GM18520 (cell line): ENCODE results near the gene FNIP1.
A peak's percentile ranks its signal among the peaks of the same experiment; 100 is the strongest.
"Not testable (repeated sequence)": the region's sequence is repeated elsewhere in the genome, so short reads cannot be mapped to it uniquely, and the experiment has no call there.

Source experiments
- ATAC-seq: cut with Tn5 transposase; IDR thresholded peaks from one replicate; pipeline ENCODE4 v1.9.1; 2021; ENCODE audit not compliant: unreplicated experiment

FNIP1 gene

DNA sequence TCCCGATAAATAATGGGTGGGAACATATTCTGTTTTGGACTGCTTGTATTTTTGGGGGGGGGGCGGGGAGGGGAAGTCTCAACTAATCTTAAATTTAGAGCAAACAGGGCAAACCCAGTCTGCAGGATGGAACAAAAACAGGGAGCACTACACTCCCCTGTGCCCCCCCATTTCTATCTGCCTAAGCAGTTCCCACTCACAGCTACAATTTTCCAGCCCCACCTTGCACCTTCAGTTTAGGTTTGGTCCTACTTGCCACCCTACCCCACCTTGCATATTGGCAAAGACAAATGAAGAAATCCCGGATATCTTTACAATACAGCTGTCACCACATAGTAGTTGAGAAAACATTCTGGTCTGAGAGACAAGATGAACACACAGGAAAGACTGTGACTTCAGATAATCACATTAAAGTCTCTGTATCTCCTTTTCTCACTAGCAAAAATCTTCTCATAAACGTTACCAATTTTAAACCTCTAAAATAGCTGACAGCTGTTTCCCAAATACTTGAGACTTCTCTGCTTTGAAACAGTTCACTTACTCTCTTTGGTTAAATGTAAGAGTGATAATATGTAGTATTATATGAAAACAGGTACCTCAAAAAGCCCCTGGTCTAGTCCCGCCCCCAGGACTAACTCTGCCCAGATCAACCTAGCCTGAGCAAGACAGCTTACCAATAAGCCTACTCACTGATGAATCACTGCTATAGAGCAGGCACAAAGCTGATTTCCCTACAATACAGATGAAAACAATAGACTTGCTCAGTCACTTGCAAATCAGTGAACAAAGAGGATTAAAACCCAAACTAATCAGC is 156.6 kb downstream of the FNIP1 start:
- ATAC-seq, result no peak

DNA sequence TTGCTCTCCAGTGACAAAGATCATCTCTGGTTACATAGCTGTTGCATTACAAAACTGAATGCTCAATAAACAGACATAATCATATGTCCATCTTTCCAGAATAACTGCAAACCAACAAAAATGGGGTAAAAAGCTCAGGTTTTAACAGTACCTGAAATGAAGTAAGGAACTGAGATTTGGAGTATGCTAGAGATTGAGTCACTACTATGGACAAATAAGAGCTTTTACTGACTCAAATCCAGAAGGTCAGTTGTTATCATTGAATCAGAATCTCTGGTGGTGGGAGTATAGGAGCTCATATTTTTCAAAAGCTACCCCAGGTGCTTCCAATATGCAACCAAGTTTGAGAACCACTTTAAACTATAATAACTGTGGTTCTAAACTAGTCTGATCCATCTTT is 157.7 kb downstream of the FNIP1 start:
- ATAC-seq, result no peak

DNA sequence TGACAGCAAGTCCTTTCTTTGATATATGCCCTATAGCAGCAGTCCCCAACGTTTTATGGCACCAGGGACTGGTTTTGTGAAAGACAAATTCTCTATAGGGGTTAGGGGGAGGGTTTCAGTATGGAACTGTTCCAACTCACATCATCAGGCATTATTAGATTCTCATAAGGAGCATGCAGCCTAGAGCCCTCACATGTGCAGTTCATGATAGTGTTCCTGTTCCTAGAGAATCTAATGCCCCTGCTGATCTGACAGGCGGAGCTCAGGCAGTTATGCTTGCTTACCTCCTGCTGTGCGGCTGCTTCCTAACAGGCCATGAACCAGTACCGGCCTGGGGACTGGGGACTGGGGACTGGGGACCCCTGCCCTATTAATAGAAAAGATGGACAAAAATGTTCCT is 159.1 kb downstream of the FNIP1 start:
- ATAC-seq, result no peak

DNA sequence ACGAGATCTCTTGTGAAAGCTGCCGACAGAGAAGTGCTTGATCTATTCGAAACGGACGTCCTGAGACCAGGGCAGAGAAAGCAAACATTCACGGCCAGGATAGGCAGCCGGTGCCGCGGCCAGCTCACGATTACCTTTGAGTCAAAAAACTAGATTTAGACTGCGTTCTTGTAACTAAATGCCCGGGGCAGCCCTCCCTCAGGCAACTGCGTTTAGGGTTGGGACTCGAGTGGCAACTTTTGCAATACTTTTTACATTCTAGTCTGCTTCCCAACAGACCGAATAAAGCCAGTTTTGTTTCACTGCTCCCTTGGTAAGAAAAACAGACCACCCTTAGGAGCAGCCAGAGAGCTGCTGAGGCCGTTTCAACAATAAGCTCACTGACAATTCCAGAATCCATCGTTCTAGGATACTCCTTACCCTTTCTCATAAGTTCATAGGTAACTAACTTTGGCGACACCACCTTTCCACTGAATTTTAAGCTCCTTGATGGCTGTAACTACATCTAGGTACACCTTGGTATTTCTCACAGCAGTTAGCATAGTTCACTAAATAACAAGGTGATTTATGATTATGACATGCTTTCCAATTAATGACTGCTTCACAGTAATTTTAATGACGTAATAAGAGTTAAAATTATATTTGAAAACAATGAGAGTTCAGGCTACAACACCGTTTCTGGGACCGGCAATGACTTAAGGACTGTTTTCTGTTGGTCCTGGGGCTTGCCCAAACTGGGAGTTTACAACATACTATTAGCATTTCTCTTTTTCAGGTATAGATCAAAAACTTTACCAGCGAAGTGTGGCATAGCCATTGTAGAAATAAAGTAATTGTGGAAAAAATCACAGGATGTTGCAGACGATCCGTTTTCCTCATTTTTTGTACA is 160.9 kb downstream of the FNIP1 start:
- ATAC-seq, result no peak

DNA sequence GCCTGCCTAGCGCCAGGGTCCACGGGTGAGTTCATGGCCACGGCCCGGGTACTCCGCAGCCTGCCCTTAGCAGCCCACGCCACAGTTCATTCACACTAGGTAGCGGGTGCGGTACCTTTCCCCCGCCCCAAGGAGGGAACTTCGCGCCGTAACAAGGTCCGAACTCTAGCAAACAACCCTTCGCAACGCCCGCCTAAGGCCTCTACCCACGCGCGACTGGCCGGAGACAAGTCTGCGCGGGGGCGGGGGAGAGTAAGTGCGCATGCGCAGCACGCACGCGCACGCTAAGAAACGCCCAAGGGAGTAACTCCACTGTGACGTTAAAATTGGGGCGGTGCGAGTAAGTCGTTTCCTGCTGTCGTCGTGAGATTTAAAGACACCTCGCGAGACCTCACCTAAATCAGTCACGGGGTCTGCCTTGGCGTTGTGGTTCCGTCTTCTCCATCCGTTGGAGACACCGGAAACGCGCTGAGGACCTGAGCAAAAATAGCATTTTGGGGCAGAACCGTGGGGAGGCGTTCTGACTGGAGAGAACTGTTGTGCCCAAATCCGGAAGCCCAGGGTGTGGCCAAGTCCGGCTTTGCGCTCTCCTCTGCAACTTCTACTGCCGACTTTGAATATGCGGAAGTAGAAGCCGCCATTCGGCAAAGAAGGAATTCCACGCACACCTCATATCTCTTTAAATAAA is 161.7 kb downstream of the FNIP1 start, which contains the start of gene RAPGEF6:
Gene RAPGEF6, minus strand, starts transcription at position 234 of the 688 bp plus-strand sequence. Its CDS starts 199 bp downstream, at position 35.
- ATAC-seq, result peak; percentile 78

DNA sequence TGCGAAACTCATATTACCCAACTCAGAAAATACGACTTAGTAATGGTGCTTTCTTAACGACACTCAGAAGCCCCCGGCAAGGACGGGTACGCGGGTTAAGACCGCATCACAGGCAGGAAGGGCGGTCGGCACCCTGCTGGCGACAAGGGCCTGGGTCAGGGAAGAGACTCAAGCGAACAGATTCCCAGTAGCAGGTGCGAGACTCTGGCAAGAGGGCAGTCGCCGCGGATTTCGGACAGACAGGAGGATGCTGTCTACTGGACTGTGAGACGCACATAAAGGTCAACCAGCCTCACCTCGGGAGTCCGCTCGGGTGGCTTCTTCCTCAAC is 162.2 kb downstream of the FNIP1 start:
- no peak for ATAC-seq

DNA sequence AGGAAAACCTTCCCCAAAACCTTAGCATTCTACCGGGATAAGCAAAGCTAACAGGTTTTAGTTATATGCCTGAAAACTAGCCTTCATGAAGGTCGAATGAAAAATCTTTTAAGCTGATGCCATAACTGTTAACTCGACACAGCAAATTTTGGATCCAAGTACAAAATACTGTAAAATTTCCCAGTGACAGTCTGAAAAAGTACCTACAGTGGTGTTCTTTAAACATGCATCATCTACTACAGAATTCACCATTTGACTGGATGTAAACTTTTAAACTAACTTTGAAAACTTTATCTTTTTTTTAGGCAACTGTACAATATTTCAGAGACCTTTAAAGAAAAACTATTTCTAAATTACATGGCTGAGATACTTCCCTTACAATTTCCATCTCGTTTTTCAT is 162.6 kb downstream of the FNIP1 start:
- ATAC-seq, result no peak

DNA sequence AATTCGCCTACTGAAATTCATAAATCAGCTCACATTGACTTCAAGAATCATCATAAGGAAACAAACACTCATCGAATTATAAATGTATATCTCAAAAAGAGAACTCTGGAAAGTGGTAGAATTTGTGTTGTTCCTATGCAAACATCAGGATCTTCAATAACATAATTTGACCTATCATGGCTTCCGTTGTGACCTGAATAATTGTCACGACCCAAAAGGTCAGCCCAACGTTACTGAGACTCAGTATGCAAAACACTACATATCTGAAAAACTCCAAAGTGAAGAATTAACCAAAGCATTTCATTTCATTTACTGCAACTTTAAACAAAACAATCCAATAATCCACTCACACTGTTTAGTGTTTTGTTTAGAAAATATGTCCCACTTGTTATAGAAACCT is 163.0 kb downstream of the FNIP1 start:
- ATAC-seq, result no peak

DNA sequence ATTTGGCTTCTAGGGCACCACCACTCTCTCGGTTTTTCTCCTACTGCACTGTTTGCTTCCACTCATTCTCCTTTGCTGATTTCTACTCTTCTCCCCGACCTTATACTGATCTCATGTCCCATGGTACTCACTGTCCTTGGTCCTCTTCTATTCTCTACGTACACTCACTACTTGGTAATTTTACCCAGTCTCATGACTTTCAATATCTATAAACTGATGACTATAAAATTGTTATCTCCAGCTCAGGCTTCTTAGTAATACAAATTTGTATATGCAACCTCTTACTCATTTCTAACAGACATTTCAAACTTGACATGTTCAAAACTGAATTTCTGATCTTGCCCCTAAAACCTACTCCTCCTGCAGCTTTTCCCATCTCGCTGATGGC is 165.9 kb downstream of the FNIP1 start:
- no peak for ATAC-seq

DNA sequence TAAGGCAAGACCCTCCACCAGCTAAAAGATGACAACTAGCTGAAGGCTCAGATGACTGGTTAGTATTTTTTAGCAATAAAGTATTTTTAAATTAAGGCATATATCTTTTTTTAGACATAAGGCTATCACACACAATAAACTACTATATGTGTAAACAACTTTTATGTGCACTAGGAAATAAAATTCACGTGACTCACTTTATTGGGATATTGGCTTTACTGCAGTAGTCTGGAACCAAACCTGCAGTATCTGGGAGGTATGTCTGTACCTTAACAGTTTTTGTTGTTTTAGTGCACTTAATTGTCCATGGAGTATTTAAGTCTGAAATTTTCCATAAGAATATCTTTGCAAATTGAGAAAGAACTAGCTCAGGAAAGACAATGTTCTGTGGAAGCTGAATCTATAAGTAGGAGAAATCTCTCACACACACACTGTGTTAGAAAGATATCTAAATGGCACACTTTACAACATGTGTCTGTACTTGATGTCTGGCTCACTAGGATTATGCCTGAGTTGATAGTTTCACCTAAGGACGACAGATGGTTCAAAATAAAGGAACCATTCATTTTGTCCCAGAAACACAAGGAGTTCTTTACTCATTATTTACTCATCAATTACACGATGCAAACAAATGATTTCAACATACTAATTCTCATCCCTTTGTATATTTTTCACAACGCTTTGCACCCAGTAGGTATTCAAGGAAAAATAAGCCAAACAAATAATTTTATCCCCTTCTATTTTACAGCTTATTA is 166.4 kb downstream of the FNIP1 start:
- no peak for ATAC-seq

DNA sequence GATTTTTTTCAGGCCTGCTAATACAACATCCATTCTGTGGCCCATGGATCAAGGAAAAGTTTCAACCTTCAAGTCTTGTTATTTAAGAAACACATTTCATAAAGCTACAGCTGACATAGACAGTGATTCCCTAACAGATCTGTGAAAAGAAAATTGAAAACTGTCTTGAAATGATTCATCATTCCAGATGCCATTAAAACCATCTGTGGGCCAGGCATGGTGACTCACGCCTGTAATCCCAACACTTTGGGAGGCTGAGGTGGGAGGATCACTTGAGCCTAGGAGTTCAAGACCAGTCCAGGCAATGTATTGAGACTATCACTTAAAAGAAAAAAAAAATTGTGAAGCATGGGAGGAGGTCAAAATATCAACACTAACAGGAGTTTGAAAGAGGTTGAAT is 167.8 kb downstream of the FNIP1 start:
- ATAC-seq, result no peak

DNA sequence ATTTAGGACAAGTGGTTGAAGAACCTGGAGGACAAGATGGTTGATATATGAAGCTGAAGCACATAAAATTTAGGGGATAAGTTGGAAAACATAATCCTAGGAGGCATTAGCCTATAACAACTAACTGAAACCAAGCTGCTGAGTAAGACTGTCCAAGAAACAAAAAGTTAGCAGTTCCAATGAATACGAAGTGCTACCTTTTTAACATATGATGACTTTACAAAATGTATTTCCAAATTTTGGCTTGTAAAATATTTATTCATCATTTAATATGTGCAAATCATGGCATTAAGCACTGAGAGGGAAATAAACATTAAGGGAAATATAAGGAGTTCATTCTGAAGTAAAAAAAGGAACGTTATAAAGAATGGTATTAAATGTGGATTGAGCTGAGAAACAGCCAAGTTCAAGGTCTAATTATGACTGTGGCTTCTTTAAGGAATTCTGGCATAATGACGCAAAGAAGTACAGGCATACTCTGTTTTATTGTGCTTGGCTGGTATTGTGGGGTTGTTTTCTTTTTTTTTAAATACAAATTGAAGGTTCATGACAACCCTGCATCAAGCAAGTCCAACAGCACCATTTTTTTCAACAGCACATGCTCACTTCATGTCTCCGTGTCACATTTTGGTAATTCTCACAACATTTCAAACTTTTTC is 169.5 kb downstream of the FNIP1 start:
- no peak for ATAC-seq

DNA sequence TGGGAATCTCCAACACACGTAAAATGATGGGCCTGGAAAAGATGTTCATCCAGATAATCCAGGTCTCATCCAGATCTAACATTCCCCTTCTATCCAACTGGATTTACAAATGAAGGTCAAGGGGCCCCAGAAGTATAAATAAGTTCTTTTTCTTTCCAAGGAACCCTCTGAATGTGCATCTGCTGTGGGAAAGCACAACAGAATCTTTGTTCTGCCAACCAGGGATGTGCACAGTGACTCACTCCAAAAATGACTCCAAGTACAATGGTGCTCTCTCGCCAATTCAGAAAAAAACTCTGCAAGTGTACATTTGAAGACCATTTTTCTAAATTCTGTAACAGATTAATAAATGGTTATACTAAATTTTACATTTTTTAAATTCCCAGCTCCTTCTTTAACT is 174.2 kb downstream of the FNIP1 start:
- no peak for ATAC-seq

DNA sequence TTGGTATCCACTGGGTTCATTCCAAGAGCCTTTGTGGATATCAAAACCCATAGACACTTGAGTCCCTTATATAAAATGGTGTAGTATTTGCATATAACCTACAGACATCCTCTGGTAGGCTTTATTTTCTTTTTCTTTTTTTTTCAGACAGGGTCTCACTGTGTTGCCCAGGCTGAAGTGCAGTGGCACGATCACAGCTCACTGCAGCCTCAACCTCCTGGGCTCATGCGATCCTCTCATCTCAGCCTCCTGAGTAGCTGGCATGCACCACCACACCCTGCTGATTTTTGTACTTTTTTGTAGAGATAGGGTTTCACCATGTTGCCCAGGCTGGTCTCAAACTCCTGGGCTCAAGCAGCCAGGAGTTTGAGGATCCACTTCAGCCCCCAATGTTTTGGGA is 175.7 kb downstream of the FNIP1 start:
- ATAC-seq, result not testable (repeated sequence)

DNA sequence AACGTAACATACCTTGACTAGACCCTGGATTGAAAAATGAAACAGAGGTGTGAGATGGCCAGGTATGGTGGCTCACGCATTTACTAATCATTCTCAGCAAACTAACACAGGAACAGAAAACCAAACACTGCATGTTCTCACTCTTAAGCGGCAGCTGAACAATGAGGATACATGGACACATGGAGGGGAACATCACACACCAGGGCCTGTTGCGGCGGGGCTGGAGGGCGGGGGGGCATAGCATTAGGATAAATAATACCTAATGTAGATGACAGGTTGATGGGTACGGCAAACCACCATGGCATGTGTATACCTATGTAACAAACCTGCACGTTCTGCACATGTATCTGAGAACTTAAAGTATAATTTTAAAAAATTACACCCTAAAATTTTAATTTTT is 177.7 kb downstream of the FNIP1 start:
- no peak for ATAC-seq

DNA sequence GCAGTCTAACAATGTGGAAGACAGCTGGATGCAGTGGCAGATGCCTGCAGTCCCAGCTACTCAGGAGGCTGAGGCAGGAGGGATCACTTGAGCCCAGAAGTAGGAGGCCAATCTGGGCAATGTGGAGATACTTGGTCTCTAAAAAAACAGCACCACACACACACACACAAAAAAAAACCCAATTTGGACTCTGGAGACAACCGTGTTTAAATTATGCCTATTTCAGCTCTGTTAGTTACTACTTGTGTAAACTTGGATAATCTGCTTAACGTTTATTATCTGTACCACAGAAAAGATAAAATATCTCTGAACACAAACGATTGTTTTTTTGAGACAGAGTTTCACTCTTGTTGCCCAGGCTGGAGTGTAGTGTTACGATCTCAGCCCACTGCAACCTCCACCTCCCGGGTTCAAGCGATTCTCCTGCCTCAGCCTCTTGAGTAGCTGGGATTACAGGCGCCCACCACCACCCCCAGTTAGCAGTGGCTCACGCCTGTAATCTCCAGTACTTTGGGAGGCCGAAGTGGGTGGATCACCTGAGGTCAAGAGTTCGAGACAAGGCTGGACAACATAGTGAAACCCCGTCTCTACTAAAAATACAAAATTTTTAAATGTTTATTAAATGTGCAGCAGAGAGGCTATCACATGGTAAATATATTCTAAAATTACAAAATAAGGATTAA is 179.5 kb downstream of the FNIP1 start:
- no peak for ATAC-seq

DNA sequence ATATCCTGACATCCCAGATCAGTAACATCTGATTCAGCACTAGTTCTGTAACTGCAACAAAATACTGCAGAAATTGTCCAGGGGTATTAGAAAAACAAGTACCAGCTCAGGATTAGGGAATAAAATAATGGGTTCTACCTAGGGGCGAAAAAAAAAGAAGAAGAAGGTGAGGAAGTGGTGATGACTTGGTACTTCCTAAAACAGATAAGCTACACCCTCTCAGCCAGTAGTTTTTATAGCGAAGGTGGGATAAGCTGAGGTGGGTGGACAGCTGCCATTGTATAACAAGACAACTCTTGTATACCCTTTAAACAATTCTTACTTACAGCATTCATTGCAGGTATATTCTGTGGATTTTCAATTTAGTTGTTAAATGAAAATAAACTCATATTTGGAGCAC is 180.9 kb downstream of the FNIP1 start:
- no peak for ATAC-seq

DNA sequence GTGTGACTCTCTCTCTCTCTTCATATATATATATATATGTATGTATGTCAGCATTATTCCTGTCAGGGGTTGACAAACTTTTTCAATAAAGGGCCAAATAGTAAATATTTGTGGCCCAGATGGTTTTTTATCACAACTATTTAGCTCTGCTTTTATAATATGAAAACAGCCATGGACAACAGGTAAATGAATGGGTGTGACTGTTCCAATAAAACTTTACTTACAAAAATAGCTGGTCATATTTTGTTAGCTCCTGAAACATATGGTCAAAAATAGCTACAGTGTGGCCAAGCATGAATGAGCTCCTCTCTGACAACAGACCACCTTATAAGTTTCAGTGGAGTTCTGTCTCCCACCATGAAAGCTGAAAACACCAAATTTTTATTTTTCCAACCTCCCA is 183.4 kb downstream of the FNIP1 start:
- no peak for ATAC-seq

DNA sequence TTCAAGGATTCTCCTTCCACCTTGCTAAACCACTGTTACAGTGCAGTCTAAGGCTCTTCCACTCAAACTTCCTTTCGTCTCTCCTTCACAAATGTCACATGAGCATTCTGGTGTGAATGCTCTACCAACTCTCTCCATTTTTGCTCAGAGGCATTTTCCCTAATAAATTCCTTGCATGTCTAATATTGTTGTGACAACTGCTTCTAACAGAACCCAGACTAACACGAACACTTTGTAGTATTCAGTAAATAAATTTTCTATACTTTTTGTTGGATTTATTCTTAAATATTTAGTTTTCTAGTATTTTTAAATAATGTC is 185.8 kb downstream of the FNIP1 start:
- no peak for ATAC-seq
